HG02840 (cell line): Measurements from ENCODE around the gene PHTF1.

ENCODE experiments used
- ATAC-seq: cut with Tn5 transposase; IDR thresholded peaks from one replicate; pipeline ENCODE4 v1.9.1; 2021; ENCODE audit warnings: mild to moderate bottlenecking, moderate library complexity, moderate number of reproducible peaks; ENCODE audit not compliant: unreplicated experiment, low FRiP score

The PHTF1 gene

GRCh38 chr1:113674591-113674990 is 84.7 kb downstream of the PHTF1 start:
- ATAC-seq, result no peak

GRCh38 chr1:113672491-113672890 is 86.8 kb downstream of the PHTF1 start:
- ATAC-seq, result no peak

- ATAC-seq, result no peak
Measured at GRCh38 chr1:113670650-113671049, 88.6 kb downstream of the PHTF1 start.

- ATAC-seq, result no peak
Measured at GRCh38 chr1:113669988-113670387, 89.3 kb downstream of the PHTF1 start.

GRCh38 chr1:113666126-113666525 is 93.2 kb downstream of the PHTF1 start:
- no peak for ATAC-seq

- no peak for ATAC-seq
Measured at GRCh38 chr1:113665071-113665470, 94.2 kb downstream of the PHTF1 start.

- ATAC-seq, result no peak
Measured at GRCh38 chr1:113663165-113663951, 95.9 kb downstream of the PHTF1 start.

- ATAC-seq, result no peak
Measured at GRCh38 chr1:113662101-113662500, 97.2 kb downstream of the PHTF1 start.

GRCh38 chr1:113660088-113660487 is 99.2 kb downstream of the PHTF1 start:
- ATAC-seq, result no peak

GRCh38 chr1:113659556-113659955 is 99.7 kb downstream of the PHTF1 start:
- no peak for ATAC-seq

- ATAC-seq, result no peak
Measured at GRCh38 chr1:113659035-113659434, 100.3 kb downstream of the PHTF1 start.

GRCh38 chr1:113657556-113658063 is 101.7 kb downstream of the PHTF1 start:
- no peak for ATAC-seq

GRCh38 chr1:113657126-113657525 is 102.2 kb downstream of the PHTF1 start:
- no peak for ATAC-seq

GRCh38 chr1:113654883-113655282 is 104.4 kb downstream of the PHTF1 start:
- no peak for ATAC-seq

GRCh38 chr1:113653741-113654140 is 105.5 kb downstream of the PHTF1 start:
- ATAC-seq, result no peak

GRCh38 chr1:113652771-113653170 is 106.5 kb downstream of the PHTF1 start:
- no peak for ATAC-seq

GRCh38 chr1:113648478-113648877 is 110.8 kb downstream of the PHTF1 start:
- ATAC-seq, result no peak

- ATAC-seq, result no peak
Measured at GRCh38 chr1:113647164-113647563, 112.1 kb downstream of the PHTF1 start.
